GM18907 (cell line): Measurements from ENCODE around the gene PRDM16.

Source experiments
- ATAC-seq: cut with Tn5 transposase; IDR thresholded peaks from one replicate; pipeline ENCODE4 v1.9.1; 2021; ENCODE audit warnings: mild to moderate bottlenecking, moderate library complexity; ENCODE audit not compliant: unreplicated experiment

PRDM16 gene

GRCh38 chr1:3068564-3069431, at the start of gene PRDM16:
TSS of gene PRDM16 (plus strand) at chr1:3069203. CDS start at chr1:3069260, 57 bp downstream.
- ATAC-seq: no peak

DNA sequence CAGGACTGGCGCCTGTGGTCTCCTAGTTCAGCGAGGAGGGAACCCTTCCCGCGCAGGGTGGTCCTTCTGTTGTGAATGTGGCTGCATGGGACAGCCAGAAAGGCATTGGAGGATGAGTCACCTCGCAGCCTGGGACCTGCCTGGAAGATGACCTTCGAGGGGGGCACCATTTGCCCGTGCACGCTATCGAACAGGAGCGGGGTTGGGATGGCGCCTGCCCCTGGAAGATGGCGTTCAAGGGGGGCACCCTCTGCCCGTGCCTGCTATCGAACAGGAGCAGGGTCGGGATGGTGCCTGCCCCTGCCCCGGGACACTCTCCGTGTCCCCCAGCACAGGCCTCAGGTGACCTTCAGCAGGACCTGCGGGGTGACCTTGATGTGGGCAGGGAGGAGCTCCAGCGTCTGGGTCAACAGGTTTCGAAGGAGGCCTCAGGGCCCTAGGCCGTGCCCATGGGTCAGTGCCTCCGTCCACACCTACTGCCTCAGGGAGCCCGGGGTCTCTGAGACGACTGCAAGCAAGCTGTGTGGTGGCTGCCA, 49.4 kb upstream of the PRDM16 start:
- ATAC-seq: no peak

DNA sequence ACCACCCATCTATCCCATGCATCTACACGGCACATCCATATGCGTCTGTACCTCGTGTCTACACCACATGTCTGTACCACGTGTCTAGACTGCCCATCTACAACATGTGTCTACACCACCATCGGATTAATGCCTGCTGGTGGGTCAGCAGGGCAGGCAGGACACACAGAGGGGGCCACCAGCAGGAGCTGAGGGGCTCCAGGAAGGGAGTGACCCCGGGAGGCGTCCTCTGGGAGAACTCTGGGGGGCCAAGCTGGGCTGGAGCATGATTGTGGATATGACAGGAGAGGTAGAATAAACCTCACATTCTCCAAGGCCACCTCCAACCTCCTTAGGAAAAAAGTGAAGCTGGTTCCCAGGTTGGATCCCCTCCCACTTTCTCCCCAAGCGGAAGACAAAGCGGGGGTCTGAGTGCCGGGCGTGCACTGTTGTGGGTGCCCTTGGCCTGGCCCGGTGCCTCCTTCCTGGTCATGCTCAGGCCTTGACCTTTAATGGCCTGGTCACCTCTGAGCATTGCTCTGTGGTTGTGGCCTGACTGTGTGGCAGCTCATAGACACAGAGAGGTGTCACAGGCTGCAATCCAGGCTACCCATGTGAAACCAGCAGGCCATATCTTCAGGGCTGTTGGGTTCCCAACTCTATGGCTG, 48.6 kb upstream of the PRDM16 start:
- ATAC-seq: no peak

GRCh38 chr1:3021233-3021671, 47.8 kb upstream of the PRDM16 start, which contains the start of gene ACTRT2:
TSS of gene ACTRT2 (plus strand) at chr1:3021467. CDS start at chr1:3021687, 220 bp downstream.
- ATAC-seq: no peak

GRCh38 chr1:3021801-3022401, 47.1 kb upstream of the PRDM16 start:
- ATAC-seq: no peak

GRCh38 chr1:3022511-3022973, 46.5 kb upstream of the PRDM16 start:
- no peak for ATAC-seq

DNA sequence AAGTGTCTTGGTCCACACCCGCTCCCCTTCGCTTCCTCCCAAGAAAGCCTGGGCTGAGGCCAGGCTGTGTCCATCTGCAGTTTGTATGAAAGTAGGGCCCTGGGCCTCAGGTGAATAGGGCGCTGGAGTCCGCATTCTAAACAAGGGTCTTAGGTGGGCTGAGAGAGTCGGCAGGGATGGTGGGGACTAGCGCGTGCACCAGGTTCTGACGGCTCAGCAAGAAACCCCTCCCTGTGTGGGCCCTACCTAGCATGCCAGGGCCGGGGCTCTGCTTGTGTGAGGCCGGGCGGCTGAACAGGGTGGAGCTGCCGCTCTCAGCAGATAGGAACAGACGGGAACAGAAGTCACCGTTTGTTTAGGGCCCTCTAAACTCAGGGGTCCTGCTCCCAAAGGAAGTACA, 46.0 kb upstream of the PRDM16 start:
- no peak for ATAC-seq

GRCh38 chr1:3024019-3024418, 45.0 kb upstream of the PRDM16 start:
- no peak for ATAC-seq

DNA sequence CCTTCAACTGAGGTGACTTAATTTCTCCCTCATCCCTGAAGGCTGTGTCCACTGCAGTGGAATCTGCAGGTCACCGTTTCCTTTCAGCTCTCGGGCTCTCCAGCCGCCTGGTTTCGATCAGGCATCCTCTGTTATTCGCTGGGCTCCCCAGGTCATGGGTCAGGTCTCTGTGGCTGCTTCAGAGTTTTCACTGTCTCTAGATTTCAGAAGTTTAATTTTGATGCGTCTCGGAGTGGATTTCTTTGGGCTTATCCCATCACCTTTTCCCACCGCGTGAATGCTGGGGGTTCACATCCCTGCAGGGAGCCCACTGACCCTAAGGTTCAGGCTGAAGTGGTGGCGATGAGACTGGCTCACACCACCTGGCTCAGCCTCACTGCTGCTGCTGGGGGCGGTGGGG, 44.4 kb upstream of the PRDM16 start:
- ATAC-seq: no peak

- ATAC-seq: no peak
These were observed 42.9 kb upstream of the PRDM16 start for GRCh38 chr1:3026124-3026523.

DNA sequence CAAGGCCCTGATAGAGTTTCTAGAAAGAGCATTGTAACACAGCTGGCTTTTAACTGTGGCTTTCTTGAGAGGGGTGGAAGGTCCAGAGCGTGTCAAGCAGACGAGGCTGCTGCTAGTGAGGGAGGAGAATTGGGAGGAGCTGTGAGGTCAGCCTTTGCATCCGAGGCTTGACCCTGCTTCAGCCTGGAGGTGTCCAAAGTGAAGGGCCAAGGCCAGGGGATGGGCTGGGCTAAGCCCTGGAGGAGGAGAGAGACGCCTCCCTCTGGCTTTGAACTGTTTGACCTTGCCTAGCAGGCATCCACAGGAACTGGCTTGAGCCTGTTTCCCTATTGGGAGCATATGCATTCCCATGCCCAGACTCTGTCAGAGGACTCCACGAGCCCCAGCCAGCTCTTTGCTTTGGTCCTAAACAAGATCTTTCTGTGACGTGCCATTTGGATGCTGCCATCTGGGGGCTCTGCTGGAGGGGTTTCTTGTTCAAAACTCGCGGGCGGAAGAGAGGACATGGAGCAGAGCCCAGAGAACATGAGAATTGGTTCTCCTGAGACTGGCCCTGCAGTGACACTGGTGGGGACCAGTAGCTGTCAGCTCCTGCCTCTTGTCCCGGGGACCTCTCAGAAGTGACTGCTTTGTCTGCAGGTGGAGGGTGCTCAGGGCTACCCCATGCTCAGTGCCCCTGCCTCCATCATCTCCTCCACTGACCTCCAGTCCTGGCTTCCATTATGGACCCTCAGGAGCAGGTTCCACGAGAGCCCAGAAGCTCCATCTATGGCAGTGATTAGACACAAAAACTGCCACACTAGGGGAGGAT, 42.2 kb upstream of the PRDM16 start:
- ATAC-seq: no peak

DNA sequence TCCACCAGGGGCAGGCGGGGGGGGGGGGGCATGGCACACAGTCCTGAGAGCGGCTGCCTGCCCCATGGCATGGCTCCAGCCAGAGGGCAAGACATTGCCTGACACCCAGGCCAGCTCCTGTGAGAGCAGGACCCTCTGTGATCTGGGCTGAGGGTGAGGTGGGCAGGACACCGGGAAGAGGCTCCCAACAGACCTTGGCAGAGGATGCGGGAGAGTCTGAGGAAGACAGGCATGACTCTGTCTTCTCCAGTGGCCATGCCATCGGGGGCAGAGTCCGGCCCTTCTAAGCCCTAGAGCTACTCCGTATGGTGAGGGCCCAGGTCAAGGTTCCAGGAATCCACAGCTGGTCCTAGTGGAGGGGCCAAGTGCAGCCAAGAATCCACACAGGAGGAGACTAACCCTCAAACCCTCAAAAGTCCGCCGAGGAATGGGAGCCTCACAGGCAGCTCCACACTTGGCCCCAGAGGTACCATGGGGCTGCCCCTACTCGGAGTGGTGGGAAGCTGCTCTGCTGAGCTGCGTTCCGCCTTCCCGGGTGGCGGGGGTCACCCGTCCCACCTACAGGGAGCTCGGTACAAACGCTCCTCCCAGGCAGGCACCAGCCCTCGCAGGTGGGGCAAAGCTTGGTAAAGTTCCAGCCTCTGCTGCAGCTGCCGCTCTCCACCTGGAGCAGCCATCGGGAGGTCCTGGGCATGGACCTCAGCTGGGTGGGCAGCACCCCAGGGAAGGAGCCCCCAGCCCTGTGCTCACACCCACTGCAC, 41.2 kb upstream of the PRDM16 start:
- no peak for ATAC-seq

- ATAC-seq: no peak
These were observed 40.3 kb upstream of the PRDM16 start for GRCh38 chr1:3028531-3029282.

DNA sequence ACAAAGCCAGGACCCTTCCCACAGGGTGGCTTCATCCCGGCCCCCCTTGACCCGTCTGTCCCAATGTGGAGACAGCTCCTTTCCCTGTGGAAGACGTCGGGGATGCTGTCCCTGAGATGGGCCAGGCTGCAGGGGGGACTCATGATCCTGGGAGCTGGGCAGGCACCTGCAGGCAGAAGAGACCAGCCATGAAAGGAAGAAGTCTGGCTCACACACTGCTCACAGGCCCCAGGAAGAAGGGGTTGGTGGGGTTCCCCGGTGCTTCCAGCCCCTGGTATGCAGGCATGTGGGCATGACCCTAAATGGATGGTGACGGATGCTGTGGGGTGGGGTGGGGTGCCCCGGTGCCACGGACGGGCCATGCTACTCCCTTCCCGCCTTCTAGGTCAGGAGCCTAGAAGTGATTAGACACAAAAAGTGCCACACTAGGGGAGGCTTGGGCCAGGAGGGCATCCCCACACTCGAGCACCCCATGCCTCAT, 39.5 kb upstream of the PRDM16 start:
- no peak for ATAC-seq

DNA sequence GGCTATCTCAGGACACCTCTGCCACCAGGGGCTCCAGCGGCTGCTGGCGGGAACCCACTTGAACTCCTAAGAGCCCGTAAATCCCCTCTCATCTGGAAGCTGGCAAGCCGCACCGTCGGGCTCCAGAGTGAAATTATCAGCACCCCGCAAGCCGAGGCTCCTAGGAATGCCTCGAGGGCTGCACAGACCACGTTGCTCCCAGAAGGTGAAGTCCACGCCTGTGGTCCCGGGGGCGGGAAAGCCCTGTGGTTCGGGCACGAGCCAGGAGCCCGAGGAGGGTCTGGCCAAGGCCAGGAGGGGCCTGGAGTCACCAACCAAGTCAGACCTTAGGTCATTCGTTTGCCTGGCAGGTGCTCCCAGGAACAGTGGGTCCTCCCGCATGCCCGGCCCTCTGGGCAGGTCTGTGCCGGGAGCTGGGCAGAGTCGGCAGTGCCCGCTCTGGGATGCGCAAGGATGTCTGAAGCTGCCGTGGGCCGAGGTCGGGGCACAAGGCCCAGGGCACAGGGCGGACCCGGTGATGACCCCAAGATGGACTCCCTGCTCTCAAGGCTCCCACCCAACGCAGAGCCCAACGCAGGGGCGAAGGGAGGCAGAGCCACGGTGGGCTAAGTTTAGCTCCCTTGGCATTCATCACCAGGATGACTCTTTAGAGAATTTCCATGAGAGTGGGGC, 38.9 kb upstream of the PRDM16 start:
- ATAC-seq: no peak

DNA sequence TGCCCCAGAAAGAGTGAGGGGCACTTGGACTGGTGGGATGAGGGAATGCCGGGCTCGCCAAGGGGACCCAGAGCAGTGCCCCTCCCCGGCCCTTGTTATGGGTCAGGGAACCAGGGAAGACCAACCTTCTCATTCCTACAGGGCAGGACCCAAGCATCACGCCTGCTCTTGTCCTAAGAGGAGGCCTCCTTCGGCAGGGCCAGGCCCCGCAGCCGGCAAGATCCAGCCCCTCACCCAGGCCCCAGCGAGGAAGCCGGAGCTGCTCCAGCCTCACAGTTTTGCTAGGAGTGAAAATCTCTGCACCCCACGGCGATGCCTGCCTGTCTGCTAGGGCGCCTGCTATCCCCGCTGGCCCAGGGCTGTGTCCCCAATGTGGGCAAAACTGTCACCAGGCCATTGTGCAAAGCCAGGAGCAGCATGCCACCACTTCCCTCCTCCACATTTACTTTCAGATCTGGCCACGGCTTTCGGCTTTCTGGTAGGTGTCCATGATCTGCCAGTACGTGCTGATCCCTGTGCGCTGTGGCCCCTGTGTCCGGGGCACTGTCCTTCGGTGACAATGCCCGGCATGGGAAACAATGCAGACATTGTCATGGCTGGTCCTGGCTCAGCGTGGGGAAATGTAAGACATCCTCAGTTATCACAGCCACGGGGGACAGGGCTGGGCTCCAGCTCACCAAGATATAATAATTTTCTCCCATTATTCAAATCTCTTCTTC, 38.2 kb upstream of the PRDM16 start:
- ATAC-seq: no peak

DNA sequence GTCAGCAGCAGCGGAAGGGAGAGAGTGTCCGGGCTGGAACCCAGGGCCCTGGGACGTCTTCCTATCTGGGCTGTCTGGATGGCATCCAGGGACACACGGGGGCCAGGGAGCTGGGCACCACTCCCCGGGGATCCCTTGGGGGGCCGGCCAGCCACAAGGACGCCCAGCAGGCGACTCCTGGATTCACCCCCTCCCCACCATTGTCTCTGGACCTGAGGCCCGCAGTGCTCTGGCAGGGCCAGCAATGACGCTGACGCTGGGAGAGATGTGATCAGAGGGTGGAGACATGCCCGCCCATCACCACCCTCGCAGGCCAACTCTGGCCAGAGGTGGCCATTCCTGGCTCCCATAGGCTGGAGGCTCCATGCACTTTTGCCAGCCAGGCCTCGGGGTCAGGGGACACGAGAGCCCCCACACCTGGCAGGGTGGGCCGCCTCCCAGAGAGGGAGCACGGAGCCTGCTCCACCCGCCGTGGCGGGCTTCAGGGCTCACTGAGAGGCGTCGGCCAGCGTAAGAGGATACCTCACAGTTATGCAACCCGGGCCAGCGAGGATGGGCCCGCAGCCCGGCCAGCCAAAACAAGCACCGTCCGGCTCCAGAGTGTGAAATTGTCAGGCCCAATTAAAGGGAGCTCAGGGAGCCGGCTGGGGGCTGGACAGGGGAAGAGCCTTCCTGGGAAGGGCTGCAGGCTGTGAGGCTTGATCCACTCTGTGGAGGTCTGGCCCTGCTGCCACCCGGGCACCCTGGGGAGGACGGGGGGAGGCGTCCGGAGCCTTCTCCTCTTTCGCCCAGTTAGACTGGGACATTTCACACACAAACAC, 37.4 kb upstream of the PRDM16 start:
- ATAC-seq: no peak
